ENCODE measurements around the gene CCNK.

CCNK gene

DNA sequence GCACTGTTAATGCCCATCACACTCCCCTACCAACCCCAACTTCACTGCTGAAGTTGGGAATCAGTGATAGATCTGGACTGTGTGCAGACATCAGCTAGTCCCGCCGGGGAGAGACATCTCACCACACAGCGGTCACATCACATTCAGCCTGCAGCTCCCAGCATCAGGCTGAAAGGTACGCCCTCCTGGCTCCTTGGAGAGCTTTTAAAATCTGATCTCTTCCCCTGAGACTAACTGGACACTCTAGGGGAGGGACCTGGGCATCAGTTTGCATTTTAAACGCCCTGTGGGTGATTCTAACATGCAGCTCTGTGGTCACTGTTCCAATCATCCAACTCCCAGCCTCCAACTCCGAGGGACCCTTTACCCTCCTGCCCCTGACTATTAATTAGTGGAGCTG lies 64.4 kb downstream of the CCNK start:
- H3K4me1 ChIP-seq = peaks cover 8% of the 10 kb centered on the region
- no peak overlapping the region for H3K4me3 ChIP-seq (ENCODE audit: low read depth, low read length)
- no peaks in the 10 kb centered on the region for H3K27me3 ChIP-seq (ENCODE audit: control insufficient read depth, insufficient read depth, low read length)
- peaks cover 70% of the 10 kb centered on the region for H3K79me2 ChIP-seq
- TF ChIP-seq, protein P1, sequence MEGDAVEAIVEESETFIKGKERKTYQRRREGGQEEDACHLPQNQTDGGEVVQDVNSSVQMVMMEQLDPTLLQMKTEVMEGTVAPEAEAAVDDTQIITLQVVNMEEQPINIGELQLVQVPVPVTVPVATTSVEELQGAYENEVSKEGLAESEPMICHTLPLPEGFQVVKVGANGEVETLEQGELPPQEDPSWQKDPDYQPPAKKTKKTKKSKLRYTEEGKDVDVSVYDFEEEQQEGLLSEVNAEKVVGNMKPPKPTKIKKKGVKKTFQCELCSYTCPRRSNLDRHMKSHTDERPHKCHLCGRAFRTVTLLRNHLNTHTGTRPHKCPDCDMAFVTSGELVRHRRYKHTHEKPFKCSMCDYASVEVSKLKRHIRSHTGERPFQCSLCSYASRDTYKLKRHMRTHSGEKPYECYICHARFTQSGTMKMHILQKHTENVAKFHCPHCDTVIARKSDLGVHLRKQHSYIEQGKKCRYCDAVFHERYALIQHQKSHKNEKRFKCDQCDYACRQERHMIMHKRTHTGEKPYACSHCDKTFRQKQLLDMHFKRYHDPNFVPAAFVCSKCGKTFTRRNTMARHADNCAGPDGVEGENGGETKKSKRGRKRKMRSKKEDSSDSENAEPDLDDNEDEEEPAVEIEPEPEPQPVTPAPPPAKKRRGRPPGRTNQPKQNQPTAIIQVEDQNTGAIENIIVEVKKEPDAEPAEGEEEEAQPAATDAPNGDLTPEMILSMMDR (IDR thresholded peaks at IDR 0.05) = no peak
- H3K9ac ChIP-seq = no peak overlapping the region
- no peak overlapping the region for H3K27ac ChIP-seq
- no peaks in the 10 kb centered on the region for H3K36me3 ChIP-seq (ENCODE audit: control insufficient read depth, insufficient read depth, low read length)
- H2AFZ ChIP-seq = no peak overlapping the region
- H3K4me2 ChIP-seq (ENCODE audit: low read length) = no peak overlapping the region
- no peaks in the 10 kb centered on the region for H3K9me3 ChIP-seq (ENCODE audit: control insufficient read depth, low read length)

DNA sequence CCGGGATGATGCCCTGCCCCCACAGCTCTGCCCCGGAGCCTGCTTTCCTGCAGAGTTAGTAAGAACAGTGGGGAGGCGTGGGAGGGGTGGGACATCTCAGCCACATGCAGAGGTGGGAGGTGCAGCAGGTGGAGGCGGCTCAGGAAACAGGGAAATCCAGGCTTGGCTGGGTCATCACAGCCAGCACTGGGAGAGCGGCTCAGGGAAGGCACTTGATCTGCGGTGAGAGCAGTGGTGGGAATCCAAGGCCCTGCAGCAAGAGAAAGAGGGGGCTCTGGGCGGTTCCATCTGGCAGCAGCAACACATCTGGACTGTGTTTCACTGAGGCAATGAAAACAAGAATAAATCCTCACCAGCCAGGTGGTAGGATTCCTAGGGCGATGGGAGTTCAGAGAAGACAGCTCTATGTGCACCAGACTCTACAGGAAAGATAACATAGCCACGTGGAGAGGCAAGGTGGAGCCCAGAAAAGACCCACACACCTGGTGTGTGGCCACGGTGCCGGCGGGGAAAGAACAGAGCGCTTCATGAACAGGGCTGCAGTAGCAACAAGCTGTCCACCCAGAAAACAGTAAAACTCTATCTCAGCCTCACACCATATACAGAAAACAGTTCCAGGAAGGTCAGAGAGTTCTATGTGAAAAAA lies 65.1 kb downstream of the CCNK start:
- TF ChIP-seq, protein P1 (IDR thresholded peaks at IDR 0.05) = no peak
- no peak overlapping the region for H3K4me2 ChIP-seq (ENCODE audit: low read length)
- no peaks in the 10 kb centered on the region for H3K36me3 ChIP-seq (ENCODE audit: control insufficient read depth, insufficient read depth, low read length)
- H2AFZ ChIP-seq = no peak overlapping the region
- no peak overlapping the region for H3K9ac ChIP-seq
- peaks cover 3% of the 10 kb centered on the region for H3K4me1 ChIP-seq
- H3K9me3 ChIP-seq (ENCODE audit: control insufficient read depth, low read length) = no peaks in the 10 kb centered on the region
- H3K4me3 ChIP-seq (ENCODE audit: low read depth, low read length) = no peak overlapping the region
- H3K27ac ChIP-seq = no peak overlapping the region
- no peaks in the 10 kb centered on the region for H3K27me3 ChIP-seq (ENCODE audit: control insufficient read depth, insufficient read depth, low read length)
- peaks cover 70% of the 10 kb centered on the region for H3K79me2 ChIP-seq

DNA sequence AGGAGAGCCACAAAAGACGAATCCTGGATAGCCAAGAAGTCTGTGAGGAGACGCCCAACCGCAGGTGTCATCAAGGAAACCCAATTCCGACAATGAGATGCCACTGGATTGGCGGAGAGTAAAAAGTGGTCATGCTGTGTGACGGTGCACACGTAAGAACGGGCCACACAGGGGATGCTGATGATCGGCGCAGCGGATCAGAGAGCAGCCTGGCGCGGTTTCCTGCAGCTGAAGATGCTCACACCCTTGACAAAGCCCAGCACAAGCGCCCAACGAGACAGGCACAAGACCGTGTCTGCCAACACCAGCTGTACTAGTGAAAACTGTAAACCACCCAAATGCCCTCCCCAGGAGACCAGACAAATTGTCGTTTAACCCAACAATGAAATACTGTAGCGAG lies 67.0 kb downstream of the CCNK start:
- H2AFZ ChIP-seq = no peak overlapping the region
- no peak overlapping the region for H3K9ac ChIP-seq
- H3K27me3 ChIP-seq (ENCODE audit: control insufficient read depth, insufficient read depth, low read length) = no peaks in the 10 kb centered on the region
- no peaks in the 10 kb centered on the region for H3K36me3 ChIP-seq (ENCODE audit: control insufficient read depth, insufficient read depth, low read length)
- H3K4me1 ChIP-seq = peaks cover 6% of the 10 kb centered on the region
- no peak overlapping the region for H3K4me3 ChIP-seq (ENCODE audit: low read depth, low read length)
- no peak overlapping the region for H3K4me2 ChIP-seq (ENCODE audit: low read length)
- no peak overlapping the region for H3K27ac ChIP-seq
- no peaks in the 10 kb centered on the region for H3K9me3 ChIP-seq (ENCODE audit: control insufficient read depth, low read length)
- H3K79me2 ChIP-seq = peaks cover 82% of the 10 kb centered on the region
- TF ChIP-seq, protein P1 (IDR thresholded peaks at IDR 0.05) = no peak

DNA sequence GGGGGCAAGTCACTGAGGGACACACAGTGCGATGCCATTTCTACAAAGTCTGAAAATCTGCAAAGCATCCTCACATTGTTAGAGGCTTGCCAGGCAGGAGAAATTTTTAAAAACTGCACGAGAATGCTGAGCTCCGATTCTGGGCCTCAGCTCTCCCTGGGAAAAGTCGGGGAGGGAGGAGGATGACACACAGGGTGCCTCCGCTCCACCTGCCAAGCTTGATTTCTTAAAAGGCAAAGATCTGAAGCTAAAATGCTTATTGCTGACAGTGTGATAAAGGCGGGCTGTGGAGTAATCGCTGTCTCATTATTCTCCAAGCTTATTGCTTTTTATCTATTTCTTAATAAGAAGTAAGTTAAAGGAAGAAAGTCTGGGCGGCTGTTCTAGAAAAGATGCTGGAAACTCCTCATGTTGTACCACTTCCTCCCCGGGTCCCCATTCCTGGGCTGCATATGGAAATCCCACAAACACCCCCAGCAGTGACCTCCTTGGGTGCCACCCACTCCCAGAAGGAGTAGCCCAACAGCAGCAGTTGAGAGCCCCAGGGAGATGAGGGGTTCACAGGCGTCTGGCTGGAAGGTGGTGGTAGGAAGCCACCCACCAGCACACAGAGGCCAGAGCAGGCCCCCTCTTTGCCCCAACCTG lies 67.8 kb downstream of the CCNK start:
- TF ChIP-seq, protein P1 (IDR thresholded peaks at IDR 0.05) = no peak
- Histone ChIP-seq H3K27ac (no peak overlapping the region), H3K4me3 (ENCODE audit: low read depth, low read length) (no peak overlapping the region), H3K9me3 (ENCODE audit: control insufficient read depth, low read length) (no peaks in the 10 kb centered on the region), H3K27me3 (ENCODE audit: control insufficient read depth, insufficient read depth, low read length) (no peaks in the 10 kb centered on the region), H2AFZ (no peak overlapping the region), H3K9ac (no peak overlapping the region), H3K4me1 (peaks cover 6% of the 10 kb centered on the region), H3K4me2 (ENCODE audit: low read length) (no peak overlapping the region), H3K79me2 (peaks cover 84% of the 10 kb centered on the region), H3K36me3 (ENCODE audit: control insufficient read depth, insufficient read depth, low read length) (no peaks in the 10 kb centered on the region)

DNA sequence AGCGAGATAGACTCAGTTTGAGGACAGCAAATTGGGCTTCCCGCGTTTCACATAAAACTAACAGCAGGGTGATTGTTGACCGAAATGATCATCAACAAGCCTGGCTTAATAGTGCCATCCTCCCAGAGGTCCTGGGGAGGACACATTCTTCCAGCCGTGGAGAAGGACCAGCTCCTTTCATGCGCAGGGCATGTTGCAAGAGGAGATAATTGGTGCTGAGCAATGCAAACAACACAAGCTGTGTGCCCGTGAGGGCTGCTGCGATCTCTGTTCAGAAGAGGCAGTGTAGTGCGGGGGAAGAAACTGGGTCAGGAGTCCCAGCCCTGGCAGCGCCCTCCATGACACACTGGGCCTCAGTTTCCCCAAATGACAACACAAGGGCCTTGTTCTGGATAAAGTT lies 68.5 kb downstream of the CCNK start:
- Histone ChIP-seq H3K4me3 (ENCODE audit: low read depth, low read length) (no peak overlapping the region), H3K27me3 (ENCODE audit: control insufficient read depth, insufficient read depth, low read length) (no peaks in the 10 kb centered on the region), H3K36me3 (ENCODE audit: control insufficient read depth, insufficient read depth, low read length) (no peaks in the 10 kb centered on the region), H3K4me2 (ENCODE audit: low read length) (no peak overlapping the region), H3K9me3 (ENCODE audit: control insufficient read depth, low read length) (no peaks in the 10 kb centered on the region), H3K4me1 (peaks cover 6% of the 10 kb centered on the region), H3K79me2 (peaks cover 89% of the 10 kb centered on the region), H3K27ac (no peak overlapping the region), H3K9ac (no peak overlapping the region), H2AFZ (no peak overlapping the region)
- TF ChIP-seq, protein P1 (IDR thresholded peaks at IDR 0.05) = no peak
